ENCODE measurements around the gene PTCD2. TPM values are rescaled to one million over a fixed set of nuclear protein-coding genes. Genes with fewer than 3 reads are reported as not detected.

The PTCD2 gene
- total RNA-seq, 2 experiments from 2014 or later: 11.7 to 17.9 TPM

- Histone ChIP-seq H3K9me2 (ENCODE audit: insufficient read depth, low read length) (no peaks in the 10 kb centered on the region), H3K27ac (ENCODE audit: low read depth, low read length, poor library complexity, severe bottlenecking) (peak overlapping the region; percentile 86), H2AFZ (ENCODE audit: low read length) (no peak overlapping the region), H3K4me1 (ENCODE audit: insufficient read depth, low read length, poor library complexity, severe bottlenecking) (peaks cover 97% of the 10 kb centered on the region), H4K20me1 (ENCODE audit: insufficient read depth, low read length) (no peaks in the 10 kb centered on the region), H3K4me2 (ENCODE audit: low read length) (peak overlapping the region; percentile 72), H3K4me3 (ENCODE audit: low read depth, low read length, poor library complexity, severe bottlenecking) (peak overlapping the region; percentile 47), H3K9me3 (ENCODE audit: low read length) (no peaks in the 10 kb centered on the region), H3K36me3 (ENCODE audit: insufficient read depth, low read length) (peaks cover 46% of the 10 kb centered on the region), H3K79me2 (ENCODE audit: insufficient read depth, low read depth, low read length) (peaks cover 97% of the 10 kb centered on the region)
- intact Hi-C loops (cut with micrococcal nuclease; ENCODE audit: unreplicated experiment): loop anchor here (10.0 kb wide), 1 partner anchor 527 kb away; no protein-coding TSS in a partner anchor
- POLR2A ChIA-PET: interaction anchor here (1.2 to 8.8 kb wide), 3 partner anchors 9 to 19 kb away, joined by 3 to 97 read pairs (median 78); partner anchors contain the start of genes MRPS27 and PTCD2
- CTCF ChIA-PET (ENCODE audit: unreplicated experiment): no interaction called here
- no peak for TF ChIP-seq CTCF (conservative IDR thresholded peaks at IDR 0.05; ENCODE audit: low read length)
- no peak for TF ChIP-seq EZH2phosphoT487 (IDR thresholded peaks at IDR 0.05; ENCODE audit: borderline replicate concordance, low read depth, low read length)
- peak; percentile 80 for DNase-seq (ENCODE audit: low spot score)
- BruUV-seq (replicated peaks): no TSS peak
Observed at GRCh38 chr5:72301557-72301956, 18.6 kb upstream of the PTCD2 start.

- Histone ChIP-seq H3K4me2 (ENCODE audit: low read length) (peak overlapping the region; percentile 72), H3K27ac (ENCODE audit: low read depth, low read length, poor library complexity, severe bottlenecking) (peak overlapping the region; percentile 86), H4K20me1 (ENCODE audit: insufficient read depth, low read length) (no peaks in the 10 kb centered on the region), H3K4me1 (ENCODE audit: insufficient read depth, low read length, poor library complexity, severe bottlenecking) (peaks cover 97% of the 10 kb centered on the region), H3K36me3 (ENCODE audit: insufficient read depth, low read length) (peaks cover 45% of the 10 kb centered on the region), H3K9me3 (ENCODE audit: low read length) (no peaks in the 10 kb centered on the region), H3K4me3 (ENCODE audit: low read depth, low read length, poor library complexity, severe bottlenecking) (peak overlapping the region; percentile 47), H2AFZ (ENCODE audit: low read length) (no peak overlapping the region), H3K9me2 (ENCODE audit: insufficient read depth, low read length) (no peaks in the 10 kb centered on the region), H3K79me2 (ENCODE audit: insufficient read depth, low read depth, low read length) (peaks cover 97% of the 10 kb centered on the region)
- TF ChIP-seq EZH2phosphoT487 (IDR thresholded peaks at IDR 0.05; ENCODE audit: borderline replicate concordance, low read depth, low read length) (no peak), CTCF (conservative IDR thresholded peaks at IDR 0.05; ENCODE audit: low read length) (no peak)
- intact Hi-C loops (cut with micrococcal nuclease; ENCODE audit: unreplicated experiment): loop anchor here (10.0 kb wide), 1 partner anchor 527 kb away; no protein-coding TSS in a partner anchor
- BruUV-seq (replicated peaks): no TSS peak
- ChIA-PET POLR2A (interaction anchor here (1.2 to 8.8 kb wide), 4 partner anchors 10 to 159 kb away, joined by 3 to 97 read pairs (median 40); partner anchors contain the start of genes MRPS27 and PTCD2), CTCF (ENCODE audit: unreplicated experiment) (interaction anchor here (0.7 to 1.4 kb wide), 2 partner anchors 10 to 17 kb away, joined by 4 to 5 read pairs; no protein-coding TSS in a partner anchor)
- no peak for DNase-seq (ENCODE audit: low spot score)
Observed at GRCh38 chr5:72302171-72302570, 18.0 kb upstream of the PTCD2 start.
